Measurements from ENCODE around the gene SERPINE3.

DNA sequence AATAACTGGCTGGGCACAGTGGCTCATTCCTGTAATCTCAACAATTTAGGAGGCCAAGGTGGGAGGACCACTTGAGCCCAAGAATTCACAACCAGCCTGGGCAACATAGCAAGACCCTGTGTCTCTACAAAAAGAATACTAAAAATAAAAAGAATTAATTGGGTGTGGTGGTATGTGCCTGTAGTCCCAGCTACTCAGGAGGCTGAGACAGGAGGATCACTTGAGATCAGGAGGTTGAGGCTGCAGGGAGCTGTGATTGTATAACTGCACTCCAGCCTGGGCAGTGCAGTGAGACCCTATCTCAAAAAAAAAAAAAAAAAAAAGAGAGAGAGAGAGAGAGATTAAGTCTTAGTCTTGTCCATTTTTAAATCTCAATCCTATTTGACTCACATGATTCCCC lies 35.6 kb upstream of the SERPINE3 start:
- no peak for TF ChIP-seq POLR2A (IDR thresholded peaks at IDR 0.05)
- TF ChIP-seq, protein P1, sequence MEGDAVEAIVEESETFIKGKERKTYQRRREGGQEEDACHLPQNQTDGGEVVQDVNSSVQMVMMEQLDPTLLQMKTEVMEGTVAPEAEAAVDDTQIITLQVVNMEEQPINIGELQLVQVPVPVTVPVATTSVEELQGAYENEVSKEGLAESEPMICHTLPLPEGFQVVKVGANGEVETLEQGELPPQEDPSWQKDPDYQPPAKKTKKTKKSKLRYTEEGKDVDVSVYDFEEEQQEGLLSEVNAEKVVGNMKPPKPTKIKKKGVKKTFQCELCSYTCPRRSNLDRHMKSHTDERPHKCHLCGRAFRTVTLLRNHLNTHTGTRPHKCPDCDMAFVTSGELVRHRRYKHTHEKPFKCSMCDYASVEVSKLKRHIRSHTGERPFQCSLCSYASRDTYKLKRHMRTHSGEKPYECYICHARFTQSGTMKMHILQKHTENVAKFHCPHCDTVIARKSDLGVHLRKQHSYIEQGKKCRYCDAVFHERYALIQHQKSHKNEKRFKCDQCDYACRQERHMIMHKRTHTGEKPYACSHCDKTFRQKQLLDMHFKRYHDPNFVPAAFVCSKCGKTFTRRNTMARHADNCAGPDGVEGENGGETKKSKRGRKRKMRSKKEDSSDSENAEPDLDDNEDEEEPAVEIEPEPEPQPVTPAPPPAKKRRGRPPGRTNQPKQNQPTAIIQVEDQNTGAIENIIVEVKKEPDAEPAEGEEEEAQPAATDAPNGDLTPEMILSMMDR (IDR thresholded peaks at IDR 0.05) = no peak
